Measurements from ENCODE around the gene VGF.
"Not testable (repeated sequence)": the region's sequence is repeated elsewhere in the genome, so short reads cannot be mapped to it uniquely, and the experiment has no call there.

Gene VGF

DNA sequence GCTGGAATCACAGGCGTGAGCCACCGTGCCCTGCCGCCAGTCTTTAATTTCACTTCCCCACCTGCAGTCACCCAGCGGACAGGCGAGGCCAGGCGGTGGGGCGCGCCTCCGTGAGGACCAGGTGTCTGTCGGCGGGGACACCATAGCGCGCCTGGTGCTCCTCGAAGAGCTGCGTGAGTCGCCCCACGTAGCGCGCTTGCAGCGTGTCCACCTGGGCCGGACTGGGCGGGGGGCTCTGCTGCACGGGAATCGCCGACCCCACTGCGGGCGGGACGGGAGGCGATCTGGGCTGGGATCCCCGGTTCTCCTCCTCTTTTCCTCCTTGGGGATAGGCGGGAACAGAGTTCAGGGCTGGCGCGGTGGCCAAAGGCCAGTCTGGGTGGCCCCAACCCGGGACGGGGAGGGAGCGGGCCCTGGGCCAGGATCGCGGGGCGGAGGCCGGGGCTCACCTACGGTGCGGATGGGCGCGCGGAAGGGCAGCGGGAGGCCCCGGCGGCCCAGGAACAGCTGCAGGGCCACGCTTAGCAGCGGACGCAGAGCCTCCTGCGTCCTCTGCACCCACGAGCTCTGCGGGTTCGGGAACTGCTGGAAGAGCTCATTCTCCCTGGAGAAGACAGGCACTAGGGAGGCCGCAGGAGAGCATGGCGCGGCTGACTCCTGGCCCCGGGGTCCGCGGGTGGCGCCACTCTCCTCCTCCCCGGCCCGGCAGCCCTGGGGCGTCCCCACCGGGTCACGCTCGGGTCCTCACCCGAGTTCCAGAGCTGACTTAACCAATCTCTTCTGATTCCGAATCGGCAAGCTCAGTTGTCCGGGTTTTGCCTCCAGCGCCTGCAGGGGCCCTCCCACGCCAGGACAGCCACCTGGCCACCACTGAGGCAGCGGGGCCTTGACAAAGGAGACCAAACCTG lies 36.6 kb upstream of the VGF start:
- Histone ChIP-seq H3K36me3 (ENCODE audit: insufficient read depth, low read length) (no peaks in the 10 kb centered on the region), H3K4me3 (ENCODE audit: low read depth in 1 of 2, low read length in 2 of 2) (no peak overlapping the region), H3K9ac (ENCODE audit: low read depth, low read length) (no peak overlapping the region), H4K20me1 (ENCODE audit: insufficient read depth, low read length) (no peaks in the 10 kb centered on the region), H3K4me1 (ENCODE audit: insufficient read depth, low read length) (no peaks in the 10 kb centered on the region), H2AFZ (ENCODE audit: low read depth, low read length) (no peak overlapping the region), H3K27ac (ENCODE audit: low read length) (no peak overlapping the region), H3K27me3 (ENCODE audit: insufficient read depth, low read length, poor library complexity) (no peaks in the 10 kb centered on the region), H3K4me2 (ENCODE audit: insufficient read depth, low read length) (no peak overlapping the region), H3K9me3 (ENCODE audit: insufficient read depth, low read length, severe bottlenecking) (no peaks in the 10 kb centered on the region), H3K79me2 (ENCODE audit: insufficient read depth, low read length) (no peaks in the 10 kb centered on the region)
- no peak for DNase-seq
- TF ChIP-seq, protein P1, sequence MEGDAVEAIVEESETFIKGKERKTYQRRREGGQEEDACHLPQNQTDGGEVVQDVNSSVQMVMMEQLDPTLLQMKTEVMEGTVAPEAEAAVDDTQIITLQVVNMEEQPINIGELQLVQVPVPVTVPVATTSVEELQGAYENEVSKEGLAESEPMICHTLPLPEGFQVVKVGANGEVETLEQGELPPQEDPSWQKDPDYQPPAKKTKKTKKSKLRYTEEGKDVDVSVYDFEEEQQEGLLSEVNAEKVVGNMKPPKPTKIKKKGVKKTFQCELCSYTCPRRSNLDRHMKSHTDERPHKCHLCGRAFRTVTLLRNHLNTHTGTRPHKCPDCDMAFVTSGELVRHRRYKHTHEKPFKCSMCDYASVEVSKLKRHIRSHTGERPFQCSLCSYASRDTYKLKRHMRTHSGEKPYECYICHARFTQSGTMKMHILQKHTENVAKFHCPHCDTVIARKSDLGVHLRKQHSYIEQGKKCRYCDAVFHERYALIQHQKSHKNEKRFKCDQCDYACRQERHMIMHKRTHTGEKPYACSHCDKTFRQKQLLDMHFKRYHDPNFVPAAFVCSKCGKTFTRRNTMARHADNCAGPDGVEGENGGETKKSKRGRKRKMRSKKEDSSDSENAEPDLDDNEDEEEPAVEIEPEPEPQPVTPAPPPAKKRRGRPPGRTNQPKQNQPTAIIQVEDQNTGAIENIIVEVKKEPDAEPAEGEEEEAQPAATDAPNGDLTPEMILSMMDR (IDR thresholded peaks at IDR 0.05; ENCODE audit: borderline replicate concordance, extremely low read depth, low read length, poor library complexity, severe bottlenecking): no peak
- no peak for TF ChIP-seq EZH2 (IDR thresholded peaks at IDR 0.05; ENCODE audit: borderline replicate concordance, low read depth, low read length, severe bottlenecking)
- ATAC-seq (ENCODE audit: insufficient read depth, low read depth): no peak

GRCh38 chr7:101200862-101201599 lies 35.7 kb upstream of the VGF start, which contains the start of gene MOGAT3:
MOGAT3 (minus strand) TSS chr7:101201036; CDS start chr7:101200854, 182 bp downstream.
- H3K9me3 ChIP-seq (ENCODE audit: insufficient read depth, low read length, severe bottlenecking): no peaks in the 10 kb centered on the region
- no peak within 1 kb of the TSS for H3K4me3 ChIP-seq (ENCODE audit: low read depth in 1 of 2, low read length in 2 of 2)
- DNase-seq (no peak), ATAC-seq (ENCODE audit: insufficient read depth, low read depth) (no peak; the same call in 2 of the 3 replicates)
- H2AFZ ChIP-seq (ENCODE audit: low read depth, low read length): no peak within 1 kb of the TSS
- H3K27ac ChIP-seq (ENCODE audit: low read length): no peak within 1 kb of the TSS
- H3K4me2 ChIP-seq (ENCODE audit: insufficient read depth, low read length): no peak within 1 kb of the TSS
- H3K9ac ChIP-seq (ENCODE audit: low read depth, low read length): no peak within 1 kb of the TSS
- TF ChIP-seq, protein P1 (IDR thresholded peaks at IDR 0.05; ENCODE audit: borderline replicate concordance, extremely low read depth, low read length, poor library complexity, severe bottlenecking): no peak
- TF ChIP-seq EZH2 (IDR thresholded peaks at IDR 0.05; ENCODE audit: borderline replicate concordance, low read depth, low read length, severe bottlenecking): no peak
- no peaks in the 10 kb centered on the region for H4K20me1 ChIP-seq (ENCODE audit: insufficient read depth, low read length)
- no peaks in the 10 kb centered on the region for H3K36me3 ChIP-seq (ENCODE audit: insufficient read depth, low read length)
- no peaks in the 10 kb centered on the region for H3K27me3 ChIP-seq (ENCODE audit: insufficient read depth, low read length, poor library complexity)
- no peaks in the 10 kb centered on the region for H3K4me1 ChIP-seq (ENCODE audit: insufficient read depth, low read length)
- H3K79me2 ChIP-seq (ENCODE audit: insufficient read depth, low read length): no peaks in the 10 kb centered on the region

DNA sequence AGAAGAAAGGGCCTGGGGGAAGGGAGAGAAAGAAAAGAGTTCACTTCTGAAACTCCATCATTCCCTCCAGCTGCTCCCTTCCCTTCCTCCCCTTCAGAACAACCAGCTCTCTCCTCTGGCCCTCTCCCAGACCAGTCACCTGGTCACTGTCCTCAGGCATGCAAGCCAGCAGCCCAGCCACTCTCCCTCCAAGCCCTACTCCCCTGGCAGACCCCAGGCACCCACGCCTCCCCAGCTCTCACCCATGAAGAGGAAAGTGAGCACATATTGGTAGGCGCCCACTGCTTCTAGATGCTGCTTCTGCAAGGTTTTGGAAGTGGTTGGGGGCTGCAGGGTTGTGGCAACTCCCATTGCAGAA lies 35.1 kb upstream of the VGF start:
- H3K4me2 ChIP-seq (ENCODE audit: insufficient read depth, low read length): no peak overlapping the region
- no peaks in the 10 kb centered on the region for H3K27me3 ChIP-seq (ENCODE audit: insufficient read depth, low read length, poor library complexity)
- no peak overlapping the region for H2AFZ ChIP-seq (ENCODE audit: low read depth, low read length)
- H3K4me3 ChIP-seq (ENCODE audit: low read depth in 1 of 2, low read length in 2 of 2): no peak overlapping the region
- no peaks in the 10 kb centered on the region for H3K36me3 ChIP-seq (ENCODE audit: insufficient read depth, low read length)
- no peaks in the 10 kb centered on the region for H4K20me1 ChIP-seq (ENCODE audit: insufficient read depth, low read length)
- ATAC-seq (ENCODE audit: insufficient read depth, low read depth) (no peak), DNase-seq (no peak)
- no peaks in the 10 kb centered on the region for H3K9me3 ChIP-seq (ENCODE audit: insufficient read depth, low read length, severe bottlenecking)
- H3K27ac ChIP-seq (ENCODE audit: low read length): no peak overlapping the region
- no peaks in the 10 kb centered on the region for H3K79me2 ChIP-seq (ENCODE audit: insufficient read depth, low read length)
- no peak overlapping the region for H3K9ac ChIP-seq (ENCODE audit: low read depth, low read length)
- H3K4me1 ChIP-seq (ENCODE audit: insufficient read depth, low read length): no peaks in the 10 kb centered on the region
- TF ChIP-seq, protein P1 (IDR thresholded peaks at IDR 0.05; ENCODE audit: borderline replicate concordance, extremely low read depth, low read length, poor library complexity, severe bottlenecking): no peak

DNA sequence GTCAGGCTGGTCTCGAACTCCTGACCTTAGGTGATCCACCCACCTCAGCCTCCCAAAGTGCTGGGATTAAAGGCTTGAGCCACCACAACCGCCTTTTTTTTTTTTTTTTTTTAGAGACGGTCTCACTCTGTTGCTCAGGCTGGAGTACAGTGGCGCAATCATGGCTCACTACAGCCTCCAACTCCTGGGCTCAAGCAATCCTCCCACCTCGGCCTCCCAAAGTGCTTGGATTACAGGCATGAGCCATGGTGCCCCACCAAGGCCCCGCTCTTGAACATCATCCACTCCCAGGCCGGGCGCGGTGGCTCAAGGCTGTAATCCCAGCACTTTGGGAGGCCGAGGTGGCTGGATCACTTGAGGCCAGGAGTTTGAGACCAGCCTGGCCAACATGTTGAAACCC lies 34.2 kb upstream of the VGF start:
- H3K4me1 ChIP-seq (ENCODE audit: insufficient read depth, low read length); H3K9ac ChIP-seq (ENCODE audit: low read depth, low read length); H3K4me2 ChIP-seq (ENCODE audit: insufficient read depth, low read length); H2AFZ ChIP-seq (ENCODE audit: low read depth, low read length); H3K4me3 ChIP-seq (ENCODE audit: low read depth in 1 of 2, low read length in 2 of 2); H3K27ac ChIP-seq (ENCODE audit: low read length); H3K9me3 ChIP-seq (ENCODE audit: insufficient read depth, low read length, severe bottlenecking); H3K36me3 ChIP-seq (ENCODE audit: insufficient read depth, low read length); DNase-seq; H4K20me1 ChIP-seq (ENCODE audit: insufficient read depth, low read length); H3K27me3 ChIP-seq (ENCODE audit: insufficient read depth, low read length, poor library complexity); ATAC-seq (ENCODE audit: insufficient read depth, low read depth); H3K79me2 ChIP-seq (ENCODE audit: insufficient read depth, low read length): not testable (repeated sequence)

All from DND-41 (cell line).